Measurements from ENCODE around the gene PSENEN.

DNA sequence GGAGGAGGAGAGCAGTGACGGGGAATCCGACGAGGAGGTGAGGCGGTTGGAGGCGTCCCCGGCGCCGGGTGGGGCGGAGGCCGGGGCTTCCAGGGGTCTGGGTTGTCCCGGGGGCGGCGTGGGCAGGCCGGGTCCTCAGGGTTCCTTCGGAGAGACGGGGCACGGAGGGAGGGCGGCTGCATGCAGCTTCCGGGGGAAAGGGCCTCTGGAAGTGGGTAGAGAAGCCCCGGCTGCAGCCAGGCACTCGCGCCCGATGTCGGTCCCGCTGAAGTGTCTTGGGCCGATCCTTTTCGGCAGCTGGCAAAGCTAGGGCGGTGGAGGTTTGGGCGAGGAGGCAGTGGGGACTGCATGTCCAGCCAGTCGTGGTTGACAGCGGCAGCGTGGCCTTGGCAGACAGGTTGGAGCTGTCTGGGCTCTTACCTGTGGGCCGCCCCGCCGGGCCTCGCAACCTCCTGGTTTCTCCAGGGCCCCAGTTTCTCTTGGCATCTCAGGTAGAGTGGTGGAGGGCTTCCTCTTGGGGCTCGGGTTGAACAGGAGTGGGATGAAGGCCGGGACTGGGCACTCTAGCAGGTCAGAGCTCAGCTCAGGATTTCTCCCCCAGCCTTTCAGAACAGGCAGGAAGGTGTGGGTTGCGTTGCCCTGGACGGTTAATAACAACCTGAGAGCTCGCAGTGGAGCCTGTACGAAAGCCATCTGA is 27.0 kb upstream of the PSENEN start:
- TF ChIP-seq POLR2A (IDR thresholded peaks at IDR 0.05; ENCODE audit: control extremely low read depth in 1 of 2, low read depth in 2 of 2, low read length in 2 of 2) (no peak), KDM1A (IDR thresholded peaks at IDR 0.05; ENCODE audit: borderline replicate concordance, low read length) (no peak), CTBP2 (IDR thresholded peaks at IDR 0.05; ENCODE audit: borderline replicate concordance, insufficient read depth, insufficient read length, low read length) (no peak), CREB1 (IDR thresholded peaks at IDR 0.05) (no peak), BRCA1 (IDR thresholded peaks at IDR 0.05; ENCODE audit: low read depth, low read length) (no peak), POLR2AphosphoS5 (IDR thresholded peaks at IDR 0.05; ENCODE audit: low read depth, low read length) (no peak), GTF2F1 (IDR thresholded peaks at IDR 0.05; ENCODE audit: borderline replicate concordance, low read depth, low read length) (no peak), ZNF274 (IDR thresholded peaks at IDR 0.05; ENCODE audit: borderline replicate concordance, extremely low read depth, low read length) (no peak)
- TF ChIP-seq, protein P1, sequence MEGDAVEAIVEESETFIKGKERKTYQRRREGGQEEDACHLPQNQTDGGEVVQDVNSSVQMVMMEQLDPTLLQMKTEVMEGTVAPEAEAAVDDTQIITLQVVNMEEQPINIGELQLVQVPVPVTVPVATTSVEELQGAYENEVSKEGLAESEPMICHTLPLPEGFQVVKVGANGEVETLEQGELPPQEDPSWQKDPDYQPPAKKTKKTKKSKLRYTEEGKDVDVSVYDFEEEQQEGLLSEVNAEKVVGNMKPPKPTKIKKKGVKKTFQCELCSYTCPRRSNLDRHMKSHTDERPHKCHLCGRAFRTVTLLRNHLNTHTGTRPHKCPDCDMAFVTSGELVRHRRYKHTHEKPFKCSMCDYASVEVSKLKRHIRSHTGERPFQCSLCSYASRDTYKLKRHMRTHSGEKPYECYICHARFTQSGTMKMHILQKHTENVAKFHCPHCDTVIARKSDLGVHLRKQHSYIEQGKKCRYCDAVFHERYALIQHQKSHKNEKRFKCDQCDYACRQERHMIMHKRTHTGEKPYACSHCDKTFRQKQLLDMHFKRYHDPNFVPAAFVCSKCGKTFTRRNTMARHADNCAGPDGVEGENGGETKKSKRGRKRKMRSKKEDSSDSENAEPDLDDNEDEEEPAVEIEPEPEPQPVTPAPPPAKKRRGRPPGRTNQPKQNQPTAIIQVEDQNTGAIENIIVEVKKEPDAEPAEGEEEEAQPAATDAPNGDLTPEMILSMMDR (IDR thresholded peaks at IDR 0.05; ENCODE audit: control extremely low read depth in 1 of 3, insufficient read depth in 1 of 3, low read depth in 1 of 3, low read length in 3 of 3) = no peak
- TF ChIP-seq, protein P2, sequence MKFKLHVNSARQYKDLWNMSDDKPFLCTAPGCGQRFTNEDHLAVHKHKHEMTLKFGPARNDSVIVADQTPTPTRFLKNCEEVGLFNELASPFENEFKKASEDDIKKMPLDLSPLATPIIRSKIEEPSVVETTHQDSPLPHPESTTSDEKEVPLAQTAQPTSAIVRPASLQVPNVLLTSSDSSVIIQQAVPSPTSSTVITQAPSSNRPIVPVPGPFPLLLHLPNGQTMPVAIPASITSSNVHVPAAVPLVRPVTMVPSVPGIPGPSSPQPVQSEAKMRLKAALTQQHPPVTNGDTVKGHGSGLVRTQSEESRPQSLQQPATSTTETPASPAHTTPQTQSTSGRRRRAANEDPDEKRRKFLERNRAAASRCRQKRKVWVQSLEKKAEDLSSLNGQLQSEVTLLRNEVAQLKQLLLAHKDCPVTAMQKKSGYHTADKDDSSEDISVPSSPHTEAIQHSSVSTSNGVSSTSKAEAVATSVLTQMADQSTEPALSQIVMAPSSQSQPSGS (IDR thresholded peaks at IDR 0.05; ENCODE audit: low read length) = no peak

All from H1 (cell line).